NCI-H187 treated with DMSO at 0.1 percent for 48 hours (cell line): Measurements from ENCODE around the gene ANO9.
"Not testable (repeated sequence)": the region's sequence is repeated elsewhere in the genome, so short reads cannot be mapped to it uniquely, and the experiment has no call there.

Source experiments
- DNase-seq: peaks from one replicate; lab custom pipeline; 2025; lab: John Stamatoyannopoulos, UW

The ANO9 gene

GRCh38 chr11:433641-434040 lies 8.2 kb downstream of the ANO9 start:
- DNase-seq: no peak

- no peak for DNase-seq
Measured at GRCh38 chr11:433111-433510, 8.7 kb downstream of the ANO9 start.

- DNase-seq: no peak
Measured at GRCh38 chr11:432501-433100, 9.2 kb downstream of the ANO9 start.

GRCh38 chr11:431921-432320 lies 9.9 kb downstream of the ANO9 start:
- DNase-seq: no peak

- DNase-seq: no peak
Measured at GRCh38 chr11:429931-430456, 11.8 kb downstream of the ANO9 start.

GRCh38 chr11:429391-429790 lies 12.4 kb downstream of the ANO9 start:
- no peak for DNase-seq

- no peak for DNase-seq
Measured at GRCh38 chr11:428295-428694, 13.5 kb downstream of the ANO9 start.

- no peak for DNase-seq
Measured at GRCh38 chr11:426851-427250, 15.0 kb downstream of the ANO9 start.

GRCh38 chr11:425301-425700 lies 16.5 kb downstream of the ANO9 start:
- no peak for DNase-seq

- DNase-seq: not testable (repeated sequence)
Measured at GRCh38 chr11:424766-425165, 17.0 kb downstream of the ANO9 start.

GRCh38 chr11:424232-424631 lies 17.6 kb downstream of the ANO9 start:
- no peak for DNase-seq

- no peak for DNase-seq
Measured at GRCh38 chr11:422249-422656, 19.6 kb downstream of the ANO9 start.

- DNase-seq: no peak
Measured at GRCh38 chr11:420911-421321, 20.9 kb downstream of the ANO9 start.

GRCh38 chr11:420054-420910 lies 21.5 kb downstream of the ANO9 start:
- no peak for DNase-seq

- DNase-seq: no peak
Measured at GRCh38 chr11:419248-420005, 22.4 kb downstream of the ANO9 start.

- DNase-seq: no peak
Measured at GRCh38 chr11:418343-419247, 23.2 kb downstream of the ANO9 start.

GRCh38 chr11:417652-418342 lies 24.0 kb downstream of the ANO9 start:
- no peak for DNase-seq

GRCh38 chr11:416757-417621 lies 24.8 kb downstream of the ANO9 start:
- DNase-seq: no peak

GRCh38 chr11:416051-416756 lies 25.6 kb downstream of the ANO9 start:
- no peak for DNase-seq
